Mesodermal cell (in vitro differentiated cells): ENCODE data around the gene HEXIM2.

ENCODE experiments used
- H3K27ac ChIP-seq: 2 replicates; pipeline ENCODE4 v1.7.0; 2013; ENCODE audit warnings: mild to moderate bottlenecking, low read depth, low read length, moderate library complexity; ENCODE audit not compliant: severe bottlenecking
- H3K36me3 ChIP-seq: 2 replicates; pipeline ENCODE4 v1.7.1; 2013; ENCODE audit warnings: mild to moderate bottlenecking, low read length, moderate library complexity; ENCODE audit not compliant: control insufficient read depth, insufficient read depth
- H3K4me1 ChIP-seq: one replicate; pipeline ENCODE4 v1.7.1; 2013; ENCODE audit warnings: mild to moderate bottlenecking, low read length; ENCODE audit not compliant: insufficient read depth, control insufficient read depth, poor library complexity, severe bottlenecking
- H3K4me3 ChIP-seq: 2 replicates; pipeline ENCODE4 v1.7.0; 2013; ENCODE audit warnings: low read length, control low read depth, mild to moderate bottlenecking; ENCODE audit not compliant: insufficient read depth, poor library complexity, severe bottlenecking; ENCODE audit errors: extremely low read depth
- H3K9me3 ChIP-seq: 2 replicates; pipeline ENCODE4 v1.7.1; 2013; ENCODE audit warnings: mild to moderate bottlenecking, low read length, moderate library complexity; ENCODE audit not compliant: control insufficient read depth
- WGBS, 2 experiments: methylation state at CpG; one replicate each; pipeline ENCODE4 v1.1.5; 2013; ENCODE audit warnings: missing lambda C conversion rate in 2 of 2; ENCODE audit not compliant: insufficient coverage in 2 of 2; 5-methylcytosine and 5-hydroxymethylcytosine counted together

HEXIM2 gene

DNA sequence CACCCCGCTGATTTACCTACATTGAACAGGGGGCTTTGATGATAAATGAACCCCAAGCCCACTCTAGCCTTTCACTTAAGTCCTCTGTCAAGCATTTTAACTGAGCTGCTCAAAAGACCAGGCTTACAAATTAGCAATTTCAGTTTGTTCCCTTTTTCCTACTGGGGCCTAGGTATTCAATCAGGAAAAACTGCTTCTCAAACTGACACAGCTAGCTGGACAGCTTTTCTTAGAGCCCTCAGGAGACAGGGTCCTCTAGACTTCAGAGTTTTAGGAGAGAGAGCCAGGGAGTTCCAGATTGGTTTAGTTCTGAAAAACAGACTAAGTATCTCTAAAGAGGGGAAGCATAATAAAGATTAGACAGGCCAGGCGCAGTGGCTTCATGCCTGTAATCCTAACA, 6.2 kb upstream of the HEXIM2 start:
- Histone ChIP-seq H3K27ac (peak overlapping the region; percentile 32), H3K36me3 (peaks cover 16% of the 10 kb centered on the region), H3K4me1 (peaks cover 4% of the 10 kb centered on the region), H3K9me3 (no peaks in the 10 kb centered on the region), H3K4me3 (no peak overlapping the region)
- 86 to 100% methylated on average over 2 of the region's 2 CpGs for WGBS, 2 experiments

DNA sequence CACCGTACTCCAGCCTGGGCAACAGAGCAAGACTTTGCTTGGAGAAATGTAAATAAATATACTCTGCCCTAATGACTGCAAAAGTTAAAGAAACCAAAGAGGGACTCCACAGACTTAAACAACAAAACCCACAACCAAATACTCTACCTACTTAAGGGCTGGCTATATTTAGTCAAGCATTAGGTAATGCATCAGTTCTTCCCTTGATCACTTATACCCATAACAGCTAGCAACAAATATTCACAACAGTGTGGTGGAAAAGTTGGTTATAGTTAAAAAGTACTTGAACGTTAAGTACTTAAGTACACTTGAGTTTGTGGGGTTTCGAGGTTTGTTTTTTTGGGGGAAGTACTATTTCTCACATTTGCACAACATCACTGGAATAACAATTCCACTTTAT, 5.4 kb upstream of the HEXIM2 start:
- Histone ChIP-seq H3K4me3 (no peak overlapping the region), H3K27ac (no peak overlapping the region), H3K36me3 (peaks cover 14% of the 10 kb centered on the region), H3K4me1 (peaks cover 4% of the 10 kb centered on the region), H3K9me3 (no peaks in the 10 kb centered on the region)
- WGBS, 2 experiments, result no CpG with 5 or more reads among the region's 3 CpGs

DNA sequence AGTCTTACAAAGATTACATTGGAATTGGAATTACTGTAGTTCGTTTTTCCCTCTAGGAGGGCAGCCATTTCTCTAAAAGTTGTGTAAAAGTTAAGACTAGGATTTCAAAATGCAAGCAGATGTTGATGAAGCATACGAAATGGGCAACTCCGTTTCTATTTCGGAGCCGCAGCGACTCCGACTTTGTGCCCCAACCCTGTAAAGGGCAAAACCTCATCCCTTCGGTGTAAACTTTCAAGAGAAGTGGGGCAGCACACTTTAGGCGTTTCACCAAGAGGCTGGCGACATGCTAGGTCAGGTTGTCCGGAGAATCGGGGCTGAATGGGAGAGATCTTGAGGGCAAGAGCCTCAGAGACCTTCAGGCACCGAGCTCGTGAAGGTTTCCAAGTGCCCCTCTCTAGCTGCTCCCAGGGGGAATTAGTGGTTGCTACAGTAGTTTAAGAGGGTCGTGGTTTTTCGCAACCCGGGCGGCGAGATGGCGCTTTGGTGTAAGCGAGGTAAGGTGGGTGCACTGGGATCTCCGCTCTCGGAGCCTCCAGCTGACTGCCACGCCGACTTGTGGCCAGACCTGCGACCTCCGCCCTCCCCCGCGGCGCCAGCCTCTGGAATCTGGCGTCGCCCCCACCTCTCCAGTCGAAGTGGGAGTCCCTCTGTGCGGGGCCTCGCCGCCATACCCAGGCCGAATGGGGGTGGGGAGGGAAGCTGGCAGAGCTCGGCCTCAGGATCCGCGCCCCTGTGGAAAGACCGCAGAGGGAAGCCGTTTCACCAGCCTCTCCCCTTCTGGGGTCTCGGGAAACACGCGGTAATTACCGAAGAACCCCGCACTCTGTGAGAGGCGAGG, 1.0 kb upstream of the HEXIM2 start:
- H3K4me3 ChIP-seq, result peak overlapping the region; percentile 76
- peak overlapping the region; percentile 96 for H3K27ac ChIP-seq
- WGBS, 2 experiments, result 0% methylated on average over 35 to 41 of the region's 48 CpGs
- H3K9me3 ChIP-seq, result no peaks in the 10 kb centered on the region
- H3K36me3 ChIP-seq, result peaks cover 8% of the 10 kb centered on the region
- H3K4me1 ChIP-seq, result peaks cover 11% of the 10 kb centered on the region

DNA sequence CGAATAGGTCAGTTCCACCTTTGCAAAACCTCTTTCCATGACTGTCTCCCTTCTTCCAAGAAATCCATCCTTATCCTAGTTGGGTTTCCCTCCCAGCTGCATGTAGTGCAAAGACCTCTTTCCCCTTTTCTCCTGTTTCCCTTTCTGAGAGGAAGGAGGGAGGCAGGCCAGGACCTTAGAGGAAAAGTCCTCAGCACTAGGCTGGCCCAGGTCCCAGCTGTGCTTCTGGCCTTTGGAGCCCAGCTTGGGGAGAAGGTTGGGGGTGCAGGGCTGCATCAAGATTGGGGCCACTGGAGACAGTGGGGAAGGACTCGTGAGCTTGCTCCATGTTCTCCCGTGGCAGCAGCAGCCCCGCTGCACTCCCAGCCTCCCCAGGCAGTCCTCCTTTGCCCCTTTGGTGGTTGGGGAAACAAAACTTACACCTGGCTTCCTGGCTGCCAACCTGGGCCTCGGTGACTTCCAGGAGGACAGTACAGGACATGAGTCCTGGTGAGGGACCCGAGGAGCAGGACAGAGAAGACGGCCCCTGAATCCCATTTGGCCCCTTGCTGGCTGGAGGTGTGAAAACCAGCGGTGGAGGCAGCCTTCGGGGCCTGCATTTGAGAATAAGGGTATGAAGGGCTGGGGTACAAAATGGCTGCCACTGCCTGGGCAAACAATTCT, 481 bp downstream of the HEXIM2 start:
- Histone ChIP-seq H3K4me1 (peaks cover 11% of the 10 kb centered on the region), H3K9me3 (no peaks in the 10 kb centered on the region), H3K36me3 (peaks cover 8% of the 10 kb centered on the region), H3K4me3 (peak overlapping the region; percentile 76), H3K27ac (peak overlapping the region; percentile 53)
- 77% methylated on average over 9 of the region's 9 CpGs for WGBS, 2 experiments

DNA sequence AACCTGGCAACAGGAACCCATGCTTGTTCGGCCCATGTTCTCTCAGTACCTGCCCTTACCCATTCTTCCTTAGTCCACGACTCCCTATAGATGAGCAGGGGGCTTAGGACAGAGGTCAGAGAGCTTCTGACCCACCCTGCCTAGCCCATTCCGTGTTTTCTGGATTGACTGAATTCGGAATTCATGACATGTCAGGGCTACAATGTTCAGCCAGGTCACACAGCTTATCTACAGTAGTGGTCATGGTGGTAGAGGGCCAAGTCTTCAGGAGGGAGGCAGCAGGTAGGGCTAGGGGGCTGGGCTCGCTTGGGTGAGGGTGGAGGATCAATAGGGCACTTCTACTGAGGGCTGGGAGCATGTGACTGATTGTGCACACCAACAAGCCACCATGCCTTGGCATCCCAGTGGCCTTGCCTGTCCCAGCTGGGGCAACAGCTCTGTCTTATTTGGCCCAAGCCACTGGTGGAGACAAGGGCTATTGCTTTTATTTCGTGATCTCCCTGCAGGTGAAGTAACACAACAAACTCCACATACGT, 3.1 kb downstream of the HEXIM2 start:
- peaks cover 6% of the 10 kb centered on the region for H3K36me3 ChIP-seq
- no peak overlapping the region for H3K27ac ChIP-seq
- no peak overlapping the region for H3K4me3 ChIP-seq
- H3K4me1 ChIP-seq, result peaks cover 11% of the 10 kb centered on the region
- H3K9me3 ChIP-seq, result no peaks in the 10 kb centered on the region
- 95 to 98% methylated on average over 5 to 6 of the region's 7 CpGs for WGBS, 2 experiments

DNA sequence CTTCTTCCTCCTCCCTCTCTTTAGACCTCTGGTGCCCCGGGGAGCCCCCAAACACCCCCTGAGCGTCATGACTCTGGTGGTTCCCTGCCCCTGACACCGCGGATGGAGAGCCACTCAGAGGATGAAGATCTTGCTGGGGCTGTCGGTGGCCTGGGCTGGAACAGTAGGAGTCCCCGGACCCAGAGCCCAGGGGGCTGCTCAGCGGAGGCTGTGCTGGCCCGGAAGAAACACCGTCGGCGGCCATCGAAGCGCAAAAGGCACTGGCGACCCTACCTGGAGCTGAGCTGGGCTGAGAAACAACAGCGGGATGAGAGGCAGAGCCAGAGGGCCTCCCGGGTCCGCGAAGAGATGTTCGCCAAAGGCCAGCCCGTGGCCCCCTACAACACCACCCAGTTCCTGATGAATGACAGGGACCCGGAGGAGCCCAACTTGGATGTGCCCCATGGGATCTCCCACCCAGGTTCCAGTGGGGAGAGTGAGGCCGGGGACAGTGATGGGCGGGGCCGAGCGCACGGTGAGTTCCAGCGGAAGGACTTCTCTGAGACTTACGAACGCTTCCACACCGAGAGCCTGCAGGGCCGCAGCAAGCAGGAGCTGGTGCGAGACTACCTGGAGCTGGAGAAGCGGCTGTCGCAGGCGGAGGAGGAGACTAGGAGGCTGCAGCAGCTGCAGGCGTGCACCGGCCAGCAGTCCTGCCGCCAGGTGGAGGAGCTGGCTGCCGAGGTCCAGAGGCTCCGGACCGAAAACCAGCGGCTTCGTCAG, 7.5 kb downstream of the HEXIM2 start:
- Histone ChIP-seq H3K4me1 (peaks cover 28% of the 10 kb centered on the region), H3K27ac (no peak overlapping the region), H3K9me3 (no peaks in the 10 kb centered on the region), H3K36me3 (peaks cover 10% of the 10 kb centered on the region), H3K4me3 (no peak overlapping the region)
- WGBS, 2 experiments, result 93 to 96% methylated on average over 37 to 42 of the region's 43 CpGs

DNA sequence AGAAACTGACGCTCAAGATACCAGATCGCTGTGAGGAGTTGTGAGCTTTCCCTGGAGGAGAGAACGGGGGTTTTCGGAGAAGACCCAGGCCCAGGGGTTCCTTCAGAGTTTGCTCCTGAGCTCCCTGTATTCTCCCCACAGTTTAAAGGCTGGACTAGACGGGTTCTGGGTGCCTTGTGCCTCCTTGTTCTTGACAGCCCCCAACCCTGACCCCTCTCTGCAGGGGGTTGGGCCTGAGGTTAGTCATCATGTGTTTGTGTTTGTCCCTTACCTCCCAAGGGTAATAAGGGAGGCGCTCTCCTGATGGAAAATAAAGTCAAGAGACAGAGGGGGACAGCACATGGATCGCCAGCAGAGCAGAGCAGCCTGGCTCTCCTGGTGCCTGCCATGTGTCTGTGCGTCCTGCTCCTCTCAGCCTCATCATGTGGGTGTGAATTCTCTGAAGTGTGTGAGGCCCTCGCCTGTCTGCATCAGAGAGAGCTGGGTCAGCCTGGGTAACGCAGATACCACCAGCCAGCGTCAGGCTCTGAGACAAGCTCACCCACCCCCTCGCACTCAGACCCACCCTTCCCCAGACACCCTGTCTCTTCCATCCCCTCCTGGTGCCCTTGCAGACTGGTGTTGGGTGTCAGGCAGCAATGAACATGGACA, 8.7 kb downstream of the HEXIM2 start:
- H3K9me3 ChIP-seq, result no peaks in the 10 kb centered on the region
- peak overlapping the region; percentile 78 for H3K27ac ChIP-seq
- WGBS, 2 experiments, result 84 to 92% methylated on average over 8 to 10 of the region's 12 CpGs
- peaks cover 10% of the 10 kb centered on the region for H3K36me3 ChIP-seq
- no peak overlapping the region for H3K4me3 ChIP-seq
- H3K4me1 ChIP-seq, result peaks cover 28% of the 10 kb centered on the region

DNA sequence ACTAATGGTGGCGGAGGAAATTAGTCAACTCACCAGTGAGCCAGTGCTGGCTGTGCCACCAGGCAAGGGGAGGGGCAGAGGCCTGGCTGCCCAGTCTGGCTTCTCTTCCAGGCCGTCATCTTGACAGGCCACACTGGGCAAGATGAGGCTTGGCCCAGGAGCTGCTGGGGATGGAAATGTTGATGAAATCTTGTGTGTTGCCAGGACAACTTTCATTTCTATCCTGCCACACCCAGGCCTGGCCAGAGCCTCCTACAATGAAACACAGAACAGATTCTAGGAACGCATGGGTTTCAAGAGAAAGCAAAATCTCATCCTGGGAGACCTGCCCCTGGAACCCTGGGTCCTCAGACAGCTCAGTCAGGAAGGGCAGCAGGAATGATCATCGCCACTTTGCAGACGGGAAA, 9.3 kb downstream of the HEXIM2 start:
- Histone ChIP-seq H3K9me3 (no peaks in the 10 kb centered on the region), H3K4me3 (no peak overlapping the region), H3K27ac (peak overlapping the region; percentile 78), H3K4me1 (peaks cover 28% of the 10 kb centered on the region), H3K36me3 (peaks cover 10% of the 10 kb centered on the region)
- WGBS, 2 experiments, result 88 to 90% methylated on average over 5 of the region's 5 CpGs

DNA sequence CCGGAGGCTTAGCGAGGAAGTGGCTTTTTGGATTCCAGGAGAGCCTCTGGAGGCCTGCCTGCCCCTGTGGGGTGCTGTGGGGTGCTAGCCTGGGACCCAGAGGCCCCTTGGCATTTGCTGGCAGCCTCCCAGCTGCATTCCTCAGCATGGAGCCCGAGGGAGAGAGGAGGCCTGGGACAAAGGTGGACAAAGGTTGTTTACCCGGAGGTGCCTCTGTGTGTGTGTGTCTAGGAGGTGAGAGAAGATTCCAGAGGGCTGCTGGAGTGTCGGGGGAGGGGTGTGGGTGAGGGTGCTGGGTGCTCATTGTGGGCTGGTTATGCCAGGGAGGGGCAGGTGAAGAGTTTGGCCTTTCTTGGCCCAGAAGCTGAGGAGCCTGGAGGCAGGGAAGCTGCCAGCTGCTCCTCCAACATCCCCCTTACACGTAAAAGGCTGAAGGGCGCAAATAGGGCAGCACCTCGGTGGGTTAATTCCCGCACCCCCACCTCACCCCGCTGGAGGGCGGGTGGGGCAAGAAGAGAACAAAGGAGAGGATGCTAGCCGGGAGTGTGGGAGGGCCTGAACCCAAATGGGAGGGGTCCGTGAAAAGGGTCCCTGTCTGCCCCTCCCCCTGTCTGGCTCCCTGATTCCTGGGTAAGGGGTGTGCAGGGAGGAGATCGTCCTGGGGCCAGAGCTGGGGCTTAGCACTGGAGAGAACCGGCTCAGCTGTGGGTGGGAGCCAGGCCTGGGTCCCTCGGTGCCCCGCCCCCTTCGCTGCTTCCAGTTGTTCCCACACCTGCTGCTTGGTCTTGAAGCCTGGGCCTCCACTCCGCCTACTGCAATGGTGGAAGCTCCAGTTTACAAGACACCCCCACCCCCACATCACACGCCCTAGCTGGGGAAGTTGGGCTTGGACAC, 9.9 kb downstream of the HEXIM2 start:
- Histone ChIP-seq H3K9me3 (no peaks in the 10 kb centered on the region), H3K36me3 (peaks cover 10% of the 10 kb centered on the region), H3K4me1 (peaks cover 28% of the 10 kb centered on the region), H3K4me3 (no peak overlapping the region), H3K27ac (peak overlapping the region; percentile 78)
- 43 to 48% methylated on average over 6 to 12 of the region's 20 CpGs for WGBS, 2 experiments
